ENCODE results near the gene MAB21L4. TPM values are rescaled to one million over a fixed set of nuclear protein-coding genes. Genes with fewer than 3 reads are reported as not detected.

Gene MAB21L4
- total RNA-seq, 1 experiment from 2014 or later = 0.15 TPM

DNA sequence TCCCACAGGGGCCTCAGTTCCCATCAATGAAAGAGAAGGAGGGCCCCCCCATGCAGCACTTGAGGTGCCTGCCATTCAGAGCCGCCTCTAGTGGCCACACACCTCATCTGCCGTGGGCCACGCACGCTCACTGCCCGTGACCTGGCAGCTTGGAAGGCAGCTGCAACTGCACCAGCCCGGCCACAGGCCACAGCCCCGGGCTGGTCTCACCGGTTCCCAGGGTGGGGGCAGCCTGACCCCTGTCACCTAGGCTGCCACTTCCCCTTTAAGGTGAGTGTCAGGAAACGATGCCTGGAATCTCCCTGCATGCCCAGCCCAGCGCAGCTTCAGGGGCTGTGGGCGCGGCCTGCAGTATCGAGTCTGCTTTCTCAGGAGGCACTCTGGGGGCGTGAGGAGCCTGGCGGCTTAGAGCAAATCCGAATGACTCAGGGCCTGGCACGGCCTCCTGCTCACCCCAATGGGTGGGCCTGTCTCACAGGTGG lies 2.6 kb downstream of the MAB21L4 start:
- H3K9ac ChIP-seq (ENCODE audit: extremely low read depth, insufficient read length, low read length) = no peak overlapping the region
- Mint-ChIP-seq H3K36me3 (ENCODE audit: insufficient read depth in 1 of 3, low read depth in 3 of 3) (no peaks in the 10 kb centered on the region), H3K9me3 (no peaks in the 10 kb centered on the region), H3K27me3 (ENCODE audit: low read depth) (no peaks in the 10 kb centered on the region), H3K4me1 (peaks cover 2 to 12% of the 10 kb centered on the region in 2 experiments), H3K27ac (peak overlapping the region in 2 of 3 experiments; percentile 60 to 85; a peak in 4 of 7 replicates), H3K4me3 (no peak overlapping the region)
- WGBS (ENCODE audit: extremely low coverage, insufficient read length, low lambda C conversion rate) = no CpG with 5 or more reads among the region's 17 CpGs
- H3K27ac ChIP-seq (ENCODE audit: insufficient read length, low read depth, low read length) = no peak overlapping the region
- H3K56ac ChIP-seq (ENCODE audit: insufficient read length, low read depth, low read length) = no peak overlapping the region
- TF ChIP-seq CTCF (conservative IDR thresholded peaks at IDR 0.05) = peak; percentile 43; the same call in 2 of the 3 replicates
- H2AFZ ChIP-seq (ENCODE audit: low read length) = no peak overlapping the region
- no peak overlapping the region for H2BK120ac ChIP-seq (ENCODE audit: low read depth, low read length, poor library complexity, severe bottlenecking)
- H2BK20ac ChIP-seq (ENCODE audit: low read depth, low read length, poor library complexity, severe bottlenecking) = no peak overlapping the region
- no peaks in the 10 kb centered on the region for H3K4me1 ChIP-seq (ENCODE audit: insufficient read depth, low read length)
- H4K20me1 ChIP-seq (ENCODE audit: control insufficient read depth, insufficient read depth, insufficient read length) = no peaks in the 10 kb centered on the region
- no peak overlapping the region for H3T11ph ChIP-seq (ENCODE audit: low read length)
- no peaks in the 10 kb centered on the region for H3K23me2 ChIP-seq (ENCODE audit: insufficient read length, low read depth, low read length, poor library complexity, severe bottlenecking)
- no peak overlapping the region for H4K8ac ChIP-seq (replicated peaks; ENCODE audit: insufficient read length, low read depth, low read length)
- H3K14ac ChIP-seq (ENCODE audit: insufficient read depth, low read length) = peak overlapping the region; percentile 8; the same call in 1 of the 2 replicates
- no peaks in the 10 kb centered on the region for H3K9me3 ChIP-seq (ENCODE audit: control insufficient read depth, low read depth, low read length)
- H2BK5ac ChIP-seq (ENCODE audit: insufficient read length, low read length) = no peak overlapping the region
- DNase-seq = peak; percentile 80
- H3K27me3 ChIP-seq (ENCODE audit: insufficient read depth, low read length) = no peaks in the 10 kb centered on the region
- no peak overlapping the region for H4K5ac ChIP-seq (ENCODE audit: insufficient read length, low read depth, low read length)
- no peaks in the 10 kb centered on the region for H3K79me1 ChIP-seq (ENCODE audit: insufficient read depth, low read depth, low read length, poor library complexity, severe bottlenecking)
- no peaks in the 10 kb centered on the region for H3K79me2 ChIP-seq (ENCODE audit: insufficient read depth, low read length)
- no peak overlapping the region for H4K91ac ChIP-seq (ENCODE audit: insufficient read length, low read depth, low read length)
- H3K4ac ChIP-seq (ENCODE audit: low read depth, low read length) = no peak overlapping the region
- no peak overlapping the region for H3K23ac ChIP-seq (ENCODE audit: insufficient read length, low read depth, low read length)
- no peak overlapping the region for H2BK12ac ChIP-seq (ENCODE audit: insufficient read length, low read depth, low read length)
- H2AK5ac ChIP-seq (ENCODE audit: insufficient read length, low read length) = no peak overlapping the region
- H2BK15ac ChIP-seq (ENCODE audit: low read depth, low read length) = no peak overlapping the region
- no peak overlapping the region for H3K4me2 ChIP-seq (ENCODE audit: insufficient read depth, insufficient read length, low read length)
- H3K18ac ChIP-seq (ENCODE audit: insufficient read length, low read depth, low read length) = peak overlapping the region; percentile 23

All from H9 (cell line).